Astrocyte (in vitro differentiated cells and primary cell): ENCODE results near the gene CTRB2. TPM values are rescaled to one million over a fixed set of nuclear protein-coding genes. Genes with fewer than 3 reads are reported as not detected.
"Not testable (repeated sequence)": the region's sequence is repeated elsewhere in the genome, so short reads cannot be mapped to it uniquely, and the experiment has no call there.

Source experiments
- DNase-seq: peaks from one replicate; pipeline ENCODE4 v3.0.0-alpha.2; 2010; ENCODE audit warnings: low read depth
- FAIRE-seq: peaks from 2 replicates; lab custom pipeline; 2011; peaks lifted over from hg19 to GRCh38; lab: Jason Lieb, UNC
- H2AFZ ChIP-seq: 2 replicates; pipeline ENCODE4 v1.6.0; 2012; ENCODE audit warnings: low read depth, low read length, inconsistent platforms
- H3K27ac ChIP-seq: 2 replicates; pipeline ENCODE4 v1.5.1; 2011; ENCODE audit warnings: low read depth, low read length, inconsistent platforms
- H3K27me3 ChIP-seq: 2 replicates; pipeline ENCODE4 v1.6.0; 2011; ENCODE audit warnings: low read length, inconsistent platforms; ENCODE audit not compliant: insufficient read depth
- H3K36me3 ChIP-seq: 2 replicates; pipeline ENCODE4 v1.5.1; 2011; ENCODE audit warnings: low read length, inconsistent platforms; ENCODE audit not compliant: insufficient read depth
- H3K4me1 ChIP-seq: 2 replicates; pipeline ENCODE4 v1.5.1; 2011; ENCODE audit warnings: low read length, inconsistent platforms; ENCODE audit not compliant: insufficient read depth
- H3K4me2 ChIP-seq: 2 replicates; pipeline ENCODE4 v1.6.0; 2012; ENCODE audit warnings: low read length, inconsistent platforms
- H3K4me3 ChIP-seq: 2 replicates; pipeline ENCODE4 v1.5.1; 2011; ENCODE audit warnings: low read depth, mild to moderate bottlenecking, low read length, inconsistent platforms; ENCODE audit not compliant: insufficient read depth
- H3K79me2 ChIP-seq: 2 replicates; pipeline ENCODE4 v1.6.0; 2012; ENCODE audit warnings: mild to moderate bottlenecking, low read length, inconsistent platforms; ENCODE audit not compliant: insufficient read depth
- H3K9ac ChIP-seq: 2 replicates; pipeline ENCODE4 v1.6.0; 2012; ENCODE audit warnings: mild to moderate bottlenecking, low read length, inconsistent platforms
- H3K9me3 ChIP-seq: 2 replicates; pipeline ENCODE4 v1.5.1; 2012; ENCODE audit warnings: low read depth, mild to moderate bottlenecking, low read length, inconsistent platforms; ENCODE audit not compliant: insufficient read depth
- H4K20me1 ChIP-seq: 2 replicates; pipeline ENCODE4 v1.6.0; 2012; ENCODE audit warnings: low read length, inconsistent platforms; ENCODE audit not compliant: insufficient read depth
- H3K27ac Mint-ChIP-seq: one replicate; pipeline ENCODE4 v1.8.0; 2021; ENCODE audit warnings: mild to moderate bottlenecking, mixed read lengths; ENCODE audit not compliant: unreplicated experiment
- H3K27me3 Mint-ChIP-seq: one replicate; pipeline ENCODE4 v1.8.0; 2021; ENCODE audit warnings: low read depth, mixed read lengths; ENCODE audit not compliant: unreplicated experiment
- H3K36me3 Mint-ChIP-seq: one replicate; pipeline ENCODE4 v1.8.0; 2021; ENCODE audit warnings: low read depth, mixed read lengths; ENCODE audit not compliant: unreplicated experiment
- H3K4me1 Mint-ChIP-seq: one replicate; pipeline ENCODE4 v1.8.0; 2021; ENCODE audit warnings: low read depth, mixed read lengths; ENCODE audit not compliant: unreplicated experiment
- H3K4me3 Mint-ChIP-seq: one replicate; pipeline ENCODE4 v1.8.0; 2021; ENCODE audit warnings: mild to moderate bottlenecking, moderate library complexity, mixed read lengths; ENCODE audit not compliant: unreplicated experiment
- H3K9me3 Mint-ChIP-seq: one replicate; pipeline ENCODE4 v1.8.0; 2021; ENCODE audit warnings: mild to moderate bottlenecking, mixed read lengths; ENCODE audit not compliant: unreplicated experiment
- CTCF ChIP-seq: IDR thresholded peaks from 2 replicates; pipeline ENCODE4 v1.5.1; 2011; ENCODE audit warnings: low read depth, mild to moderate bottlenecking, inconsistent platforms, low read length, moderate library complexity; ENCODE audit not compliant: insufficient read depth
- EZH2 ChIP-seq: IDR thresholded peaks from 2 replicates; pipeline ENCODE4 v1.6.1; 2012; ENCODE audit warnings: mild to moderate bottlenecking, low read length, inconsistent platforms; ENCODE audit not compliant: insufficient read depth
- total RNA-seq: library from RNA; stranded (reverse); gene quantifications from 2 replicates; pipeline ENCODE4 v1.2.1, GENCODE V29; 2021

Gene CTRB2
- total RNA-seq, 1 donor from 2014 or later = 0.43 TPM

DNA sequence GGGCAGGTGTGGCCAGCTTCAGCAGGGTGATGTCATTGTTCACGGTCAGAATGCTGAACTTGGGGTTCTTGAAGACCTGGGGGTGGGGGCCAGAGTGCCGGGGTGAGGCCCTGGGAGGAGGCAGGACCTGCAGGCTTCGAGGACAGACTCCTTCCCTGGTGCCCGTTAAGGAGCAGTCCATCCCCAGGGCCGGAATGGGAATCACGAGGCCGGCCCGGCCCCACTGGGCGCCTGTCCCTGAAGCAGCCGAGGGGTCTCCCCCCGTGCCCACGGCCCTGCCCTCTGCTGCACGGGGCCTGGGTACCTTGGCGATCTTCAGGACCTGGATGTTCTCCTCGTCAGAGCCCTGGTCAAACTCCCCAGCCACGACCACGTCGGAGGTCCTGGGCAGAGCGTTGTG lies 1.5 kb downstream of the CTRB2 start:
- not testable (repeated sequence) for H3K9me3 Mint-ChIP-seq, H2AFZ ChIP-seq, H3K4me3 Mint-ChIP-seq, H4K20me1 ChIP-seq, H3K4me3 ChIP-seq, H3K4me1 Mint-ChIP-seq, H3K79me2 ChIP-seq, H3K4me2 ChIP-seq, H3K4me1 ChIP-seq, H3K27me3 Mint-ChIP-seq, H3K27me3 ChIP-seq, H3K27ac ChIP-seq, H3K36me3 ChIP-seq, FAIRE-seq, H3K27ac Mint-ChIP-seq, DNase-seq, H3K9ac ChIP-seq, H3K36me3 Mint-ChIP-seq, H3K9me3 ChIP-seq

DNA sequence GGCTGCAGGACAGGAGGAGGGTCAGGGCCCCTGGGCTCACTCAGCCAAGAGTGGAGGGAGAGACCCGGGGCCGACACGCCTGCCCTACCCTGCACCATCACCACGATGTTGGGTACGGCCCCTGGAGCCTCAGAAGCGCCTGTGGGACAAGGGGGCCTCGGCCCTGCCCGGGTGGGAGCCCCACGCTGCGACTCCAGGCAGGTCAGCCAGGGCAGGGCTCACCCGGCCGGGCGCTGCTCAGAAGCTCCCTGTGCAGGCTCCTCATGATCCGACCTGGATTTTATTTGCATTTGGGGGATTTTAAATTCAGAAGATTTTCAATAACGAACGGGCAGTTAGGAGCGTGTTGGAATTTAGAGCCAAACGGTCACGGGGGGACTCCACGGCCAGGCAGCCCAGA lies 2.1 kb downstream of the CTRB2 start:
- not testable (repeated sequence) for H3K4me2 ChIP-seq, H3K27ac ChIP-seq, H3K9ac ChIP-seq, H3K27me3 Mint-ChIP-seq, H3K27me3 ChIP-seq, H3K4me3 Mint-ChIP-seq, H3K36me3 ChIP-seq, H3K4me1 Mint-ChIP-seq, H3K27ac Mint-ChIP-seq, H4K20me1 ChIP-seq, H3K9me3 ChIP-seq, DNase-seq, FAIRE-seq, H3K4me1 ChIP-seq, H3K36me3 Mint-ChIP-seq, H2AFZ ChIP-seq, H3K79me2 ChIP-seq, H3K4me3 ChIP-seq, H3K9me3 Mint-ChIP-seq

GRCh38 chr16:75204410-75204758 lies 2.6 kb downstream of the CTRB2 start:
- Mint-ChIP-seq H3K4me3 (no peak overlapping the region), H3K36me3 (no peaks in the 10 kb centered on the region), H3K4me1 (peaks cover 2% of the 10 kb centered on the region), H3K27me3 (peaks cover 5% of the 10 kb centered on the region), H3K27ac (no peak overlapping the region), H3K9me3 (no peaks in the 10 kb centered on the region)
- FAIRE-seq (no peak), DNase-seq (no peak)
- no peak overlapping the region for H2AFZ ChIP-seq
- no peaks in the 10 kb centered on the region for H3K9me3 ChIP-seq
- H3K9ac ChIP-seq = no peak overlapping the region
- H3K4me3 ChIP-seq = no peak overlapping the region
- no peaks in the 10 kb centered on the region for H3K36me3 ChIP-seq
- TF ChIP-seq CTCF = no peak
- no peak for TF ChIP-seq EZH2
- H3K4me2 ChIP-seq = no peak overlapping the region
- H4K20me1 ChIP-seq = no peaks in the 10 kb centered on the region
- H3K27me3 ChIP-seq = no peaks in the 10 kb centered on the region
- H3K4me1 ChIP-seq = peaks cover 3% of the 10 kb centered on the region
- no peaks in the 10 kb centered on the region for H3K79me2 ChIP-seq
- H3K27ac ChIP-seq = no peak overlapping the region
